ENCODE results near the gene DAPL1. TPM values are rescaled to one million over a fixed set of nuclear protein-coding genes. Genes with fewer than 3 reads are reported as not detected.

Gene DAPL1
- total RNA-seq, 4 donors from 2014 or later = not detected

- Histone ChIP-seq H3K27ac (replicated peaks in 1 of 4) (no peak overlapping the region), H3K9me3 (no peaks in the 10 kb centered on the region), H3K27me3 (no peaks in the 10 kb centered on the region), H3K4me3 (no peak overlapping the region), H3K36me3 (no peaks in the 10 kb centered on the region), H3K4me1 (peaks cover 9 to 14% (median 11%) of the 10 kb centered on the region in 4 donors)
- 86% methylated on average over 8 of the region's 8 CpGs for WGBS
- intact Hi-C loops (cut with DNase I) = no loop called here
- TF ChIP-seq POLR2A (IDR thresholded peaks at IDR 0.05; ENCODE audit: low read depth) = no peak
- no peak for DNase-seq (ENCODE audit: extremely low spot score)
Measured at GRCh38 chr2:158756331-158756730, 38.8 kb upstream of the DAPL1 start.

GRCh38 chr2:158756976-158757375 lies 38.1 kb upstream of the DAPL1 start:
- TF ChIP-seq EP300 (IDR thresholded peaks at IDR 0.05) = no peak
- no peak for TF ChIP-seq POLR2AphosphoS5 (IDR thresholded peaks at IDR 0.05)
- no peak for TF ChIP-seq CTCF (IDR thresholded peaks at IDR 0.05)
- no peak for TF ChIP-seq POLR2A (IDR thresholded peaks at IDR 0.05; ENCODE audit: low read depth)
- no peaks in the 10 kb centered on the region for H3K9me3 ChIP-seq
- H3K27me3 ChIP-seq = no peaks in the 10 kb centered on the region
- no peaks in the 10 kb centered on the region for H3K36me3 ChIP-seq
- H3K27ac ChIP-seq (replicated peaks in 1 of 4) = no peak overlapping the region
- H3K4me3 ChIP-seq = no peak overlapping the region
- intact Hi-C loops (cut with DNase I) = no loop called here
- H3K4me1 ChIP-seq = peaks cover 9 to 14% (median 11%) of the 10 kb centered on the region in 4 donors
- 90% methylated on average over 10 of the region's 10 CpGs for WGBS
- no peak for DNase-seq (ENCODE audit: extremely low spot score)

GRCh38 chr2:158760887-158761286 lies 34.2 kb upstream of the DAPL1 start:
- H3K9me3 ChIP-seq = no peaks in the 10 kb centered on the region
- intact Hi-C loops (cut with DNase I) = no loop called here
- WGBS = 75% methylated on average over 1 of the region's 1 CpG

GRCh38 chr2:158761621-158762020 lies 33.5 kb upstream of the DAPL1 start:
- H3K36me3 ChIP-seq = no peaks in the 10 kb centered on the region
- no peaks in the 10 kb centered on the region for H3K9me3 ChIP-seq
- intact Hi-C loops (cut with DNase I) = no loop called here
- no peaks in the 10 kb centered on the region for H3K27me3 ChIP-seq
- no peak overlapping the region for H3K4me3 ChIP-seq
- TF ChIP-seq CTCF (IDR thresholded peaks at IDR 0.05) (no peak), POLR2A (IDR thresholded peaks at IDR 0.05; ENCODE audit: low read depth) (no peak), POLR2AphosphoS5 (IDR thresholded peaks at IDR 0.05) (no peak), EP300 (IDR thresholded peaks at IDR 0.05) (no peak)
- whole genome bisulfite sequencing = 84% methylated on average over 4 of the region's 4 CpGs
- no peak overlapping the region for H3K27ac ChIP-seq (replicated peaks in 1 of 4)
- DNase-seq (ENCODE audit: extremely low spot score) = no peak
- no peaks in the 10 kb centered on the region for H3K4me1 ChIP-seq

More at GRCh38 chr2:158760887-158761286, 34.2 kb upstream of the DAPL1 start:
- Histone ChIP-seq H3K4me1 (no peaks in the 10 kb centered on the region), H3K27ac (replicated peaks in 1 of 4) (no peak overlapping the region), H3K36me3 (no peaks in the 10 kb centered on the region), H3K27me3 (no peaks in the 10 kb centered on the region), H3K4me3 (no peak overlapping the region)
- TF ChIP-seq POLR2A (IDR thresholded peaks at IDR 0.05; ENCODE audit: low read depth) (no peak), CTCF (IDR thresholded peaks at IDR 0.05) (no peak), POLR2AphosphoS5 (IDR thresholded peaks at IDR 0.05) (no peak), EP300 (IDR thresholded peaks at IDR 0.05) (no peak)
- no peak for DNase-seq (ENCODE audit: extremely low spot score)

- no peak for DNase-seq (ENCODE audit: extremely low spot score)
- Histone ChIP-seq H3K9me3 (no peaks in the 10 kb centered on the region), H3K36me3 (no peaks in the 10 kb centered on the region), H3K4me3 (no peak overlapping the region), H3K4me1 (no peaks in the 10 kb centered on the region), H3K27me3 (no peaks in the 10 kb centered on the region), H3K27ac (replicated peaks in 1 of 4) (no peak overlapping the region)
- TF ChIP-seq EP300 (IDR thresholded peaks at IDR 0.05) (no peak), POLR2A (IDR thresholded peaks at IDR 0.05; ENCODE audit: low read depth) (no peak), POLR2AphosphoS5 (IDR thresholded peaks at IDR 0.05) (no peak), CTCF (IDR thresholded peaks at IDR 0.05) (no peak)
- 87% methylated on average over 3 of the region's 3 CpGs for WGBS
- intact Hi-C loops (cut with DNase I) = no loop called here
Measured at GRCh38 chr2:158762336-158762735, 32.8 kb upstream of the DAPL1 start.

Measured in esophagus muscularis mucosa (tissue), 4 donors.